GF-D8 (cell line): ENCODE measurements around the gene LRRC28.

Source experiments
- DNase-seq: peaks from one replicate; lab custom pipeline; 2025; lab: John Stamatoyannopoulos, UW

LRRC28 gene

GRCh38 chr15:99416191-99417188 is 165.2 kb downstream of the LRRC28 start:
- no peak for DNase-seq

DNA sequence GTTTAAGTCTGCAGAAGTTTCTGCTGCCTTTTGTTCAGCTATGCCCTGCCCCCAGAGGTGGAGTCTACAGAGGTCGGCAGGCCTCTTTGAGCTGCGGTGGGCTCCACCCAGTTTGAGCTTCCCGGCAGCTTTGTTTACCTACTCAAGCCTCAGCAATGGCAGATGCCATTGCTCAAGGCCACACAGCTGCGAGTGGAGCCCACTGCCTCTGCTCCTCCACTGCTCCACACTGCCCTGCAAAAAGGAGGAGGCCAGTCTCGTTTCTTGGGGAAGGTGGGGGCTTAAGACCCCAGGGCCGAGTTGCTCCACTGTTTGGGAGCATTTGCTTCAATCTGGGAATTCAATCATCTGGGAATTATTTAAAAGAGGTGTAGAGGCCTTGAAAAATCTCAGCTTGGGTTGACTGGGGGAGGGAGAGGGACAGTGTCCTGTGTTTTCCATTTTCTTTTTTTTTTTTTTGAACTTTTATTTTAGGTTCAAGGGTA is 169.9 kb downstream of the LRRC28 start:
- DNase-seq = no peak

- no peak for DNase-seq
Observed at GRCh38 chr15:99421758-99422157, 170.5 kb downstream of the LRRC28 start.

DNA sequence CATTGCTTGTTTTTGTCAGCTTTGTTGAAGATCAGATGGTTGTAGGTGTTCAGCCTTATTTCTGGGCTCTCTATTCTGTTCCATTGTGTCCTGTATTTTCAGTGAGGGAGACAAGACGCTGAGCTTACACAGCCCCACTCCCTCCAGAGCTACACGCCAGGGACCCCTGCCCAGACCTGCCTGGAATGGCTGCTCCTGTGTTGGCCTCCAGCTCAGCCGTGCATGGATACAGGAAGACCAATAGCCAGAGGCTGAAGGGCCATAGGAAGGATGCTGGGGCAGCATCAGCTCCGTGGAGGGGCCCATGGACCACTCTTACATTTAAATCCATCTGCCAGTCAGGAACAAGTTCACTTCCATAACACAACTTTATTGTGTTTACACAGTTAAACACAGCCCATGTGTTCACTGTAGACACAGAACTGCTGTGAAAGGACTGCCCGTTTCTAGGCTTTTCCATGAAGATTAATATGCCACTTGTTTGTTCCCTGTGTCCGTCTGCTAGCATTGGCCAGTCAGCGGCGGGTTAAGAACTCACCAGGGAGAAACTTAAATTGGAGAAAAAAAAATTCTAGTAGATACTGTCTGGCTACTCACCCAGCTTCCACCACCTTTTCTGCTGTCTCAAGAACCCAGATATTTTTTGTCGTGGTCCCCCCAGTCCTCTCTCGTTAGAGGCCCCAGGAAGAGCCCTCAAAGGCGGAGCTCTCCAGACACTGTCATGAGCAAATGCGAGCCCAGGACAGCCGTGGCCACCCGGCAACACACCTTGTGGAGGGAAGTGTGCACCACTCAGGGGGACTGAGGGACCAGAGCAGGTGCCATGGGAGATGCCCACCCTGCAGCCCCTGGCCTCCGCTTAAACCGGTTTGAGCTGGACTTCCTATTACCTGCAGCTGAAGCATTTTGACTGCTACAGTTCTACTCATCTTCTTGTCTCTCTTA is 172.2 kb downstream of the LRRC28 start:
- DNase-seq = no peak

- no peak for DNase-seq
Observed at GRCh38 chr15:99424131-99424571, 172.9 kb downstream of the LRRC28 start.

DNA sequence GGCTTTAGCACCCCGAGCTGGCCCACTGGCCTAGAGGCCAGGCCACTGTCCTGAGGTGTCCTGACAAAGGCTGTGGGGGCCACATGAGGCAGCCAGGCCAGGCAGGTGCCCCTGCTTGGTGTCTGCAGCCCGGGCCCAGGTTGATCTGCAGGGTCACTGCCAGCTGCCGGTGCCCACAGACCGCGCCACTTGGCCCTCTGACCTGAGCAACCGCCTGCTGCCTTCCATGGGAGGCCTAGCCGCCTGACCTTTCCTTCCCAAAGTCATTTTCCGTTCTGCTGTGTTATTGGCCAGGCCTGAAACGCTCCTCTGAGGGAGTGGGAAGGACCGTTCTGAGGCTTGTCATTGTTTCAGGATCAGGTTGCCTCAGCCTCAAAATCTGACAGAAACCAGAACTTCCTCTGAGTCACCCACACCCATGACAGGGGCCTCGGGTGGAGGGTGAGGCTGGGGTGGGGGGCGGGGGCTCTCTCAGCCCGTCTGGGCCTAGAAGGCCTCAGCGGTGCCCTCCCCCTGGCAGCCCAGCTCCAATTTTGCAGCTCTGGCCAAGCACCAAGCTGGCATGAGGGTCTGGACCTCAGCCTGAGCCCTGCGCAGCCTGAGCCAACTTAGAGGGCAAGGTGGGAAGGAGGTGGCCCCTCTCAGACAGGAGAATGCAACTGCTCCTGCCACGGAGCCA is 173.8 kb downstream of the LRRC28 start:
- DNase-seq = no peak

DNA sequence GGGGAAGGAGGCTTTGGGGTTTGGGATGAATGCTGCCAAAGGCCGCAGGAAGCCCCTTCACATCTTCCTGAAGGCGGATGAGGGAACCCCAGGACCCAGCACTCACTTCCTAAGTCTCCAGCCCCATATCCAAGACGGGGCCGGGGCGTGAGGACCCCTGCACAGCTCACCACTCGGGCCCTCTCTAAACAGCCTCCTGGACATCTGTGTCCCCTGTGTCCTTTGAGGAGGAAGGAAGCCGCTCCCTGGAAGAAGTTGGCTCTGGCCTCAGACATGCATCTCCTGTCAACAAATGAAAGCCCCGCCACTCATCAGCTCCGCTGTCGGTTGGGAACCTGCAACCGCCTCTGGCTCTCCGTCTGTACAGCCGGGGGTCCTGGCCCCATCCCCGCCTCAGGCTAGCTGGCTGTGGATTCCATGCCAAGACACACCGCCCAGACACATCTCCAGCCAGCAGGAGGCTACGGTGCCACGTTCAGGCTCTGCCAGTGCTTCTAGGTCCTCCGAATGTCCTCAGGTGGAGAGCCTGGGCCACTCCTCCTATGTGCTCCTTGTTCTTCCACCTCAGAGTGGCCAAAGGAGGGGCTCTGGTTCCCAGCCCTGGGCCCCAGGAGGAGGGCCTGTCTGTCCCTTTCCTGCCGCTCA is 174.5 kb downstream of the LRRC28 start:
- no peak for DNase-seq

GRCh38 chr15:99426431-99427105 is 175.3 kb downstream of the LRRC28 start:
- DNase-seq = no peak

- DNase-seq = no peak
Observed at GRCh38 chr15:99427210-99427609, 175.9 kb downstream of the LRRC28 start.

DNA sequence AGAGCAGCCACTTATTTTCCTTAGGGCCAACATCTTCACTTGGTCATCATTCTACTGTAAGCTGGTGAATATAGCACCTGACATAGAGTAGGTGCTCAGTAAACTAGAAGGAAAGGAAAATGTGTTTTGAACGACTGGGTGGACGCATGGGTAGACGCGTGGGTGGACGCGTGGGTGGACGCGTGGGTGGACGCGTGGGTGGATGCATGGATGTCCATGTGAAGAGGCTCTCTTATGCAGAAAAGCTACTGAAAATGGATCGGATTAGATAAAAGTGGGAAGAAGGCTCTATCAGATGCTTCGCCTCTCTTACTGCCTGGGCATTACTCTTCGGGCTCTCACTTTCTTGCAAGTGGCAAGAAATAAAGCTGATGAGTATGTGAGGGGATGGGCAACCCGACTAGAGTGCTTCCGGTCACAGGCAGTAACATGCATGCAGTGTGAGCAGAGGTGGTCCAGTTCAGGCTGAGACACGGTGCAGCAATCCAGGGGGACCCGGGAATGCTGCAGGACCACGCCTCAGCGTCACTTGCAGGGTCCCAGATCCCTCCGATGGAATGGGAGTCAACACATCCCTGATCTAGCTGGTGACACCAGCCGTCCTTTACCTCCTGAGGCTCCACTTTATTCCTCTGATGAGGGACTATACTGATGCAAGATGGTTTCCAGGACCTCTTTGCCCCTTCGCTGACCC is 176.5 kb downstream of the LRRC28 start:
- DNase-seq = no peak

GRCh38 chr15:99429681-99430081 is 178.4 kb downstream of the LRRC28 start:
- no peak for DNase-seq

GRCh38 chr15:99430881-99431401 is 179.7 kb downstream of the LRRC28 start:
- no peak for DNase-seq

GRCh38 chr15:99431661-99432091 is 180.4 kb downstream of the LRRC28 start:
- no peak for DNase-seq

DNA sequence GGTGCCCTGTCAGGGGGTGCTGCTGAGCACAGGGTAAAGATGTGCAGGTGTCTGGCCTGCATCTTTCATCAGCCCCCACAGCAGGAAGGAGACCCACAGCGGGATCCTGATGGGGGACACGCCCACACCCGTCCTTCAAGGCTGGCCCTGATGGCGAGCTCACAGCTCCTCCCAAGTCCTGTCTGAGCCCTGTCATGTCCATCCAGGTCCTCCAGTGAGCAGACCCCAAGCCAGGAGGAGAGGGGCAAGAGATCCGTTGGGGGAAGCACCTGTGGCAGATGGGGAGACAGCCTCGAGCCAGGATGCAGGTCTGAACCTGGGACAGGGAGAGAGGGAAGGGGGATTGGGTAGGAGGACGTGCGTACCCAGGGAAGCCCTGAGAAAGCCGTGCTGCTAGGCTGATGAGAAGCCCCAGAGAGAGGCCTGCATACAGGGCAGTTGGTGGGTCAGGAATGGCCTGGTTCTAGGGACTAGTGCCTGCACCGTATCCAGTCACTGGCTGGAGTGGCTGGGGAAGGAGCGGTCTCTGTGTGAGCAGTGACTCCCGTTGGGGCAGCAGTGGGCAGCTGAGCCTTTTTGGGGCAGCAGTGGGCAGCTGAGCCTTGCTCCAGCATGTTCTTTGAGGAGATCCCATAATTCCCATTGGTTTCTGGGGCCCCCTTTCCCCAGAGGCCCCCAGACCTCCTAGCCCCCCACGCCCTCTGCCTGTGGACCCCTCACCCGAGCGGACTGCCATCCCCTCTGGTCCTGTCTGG is 181.2 kb downstream of the LRRC28 start:
- no peak for DNase-seq

GRCh38 chr15:99433026-99433756 is 181.9 kb downstream of the LRRC28 start:
- no peak for DNase-seq

DNA sequence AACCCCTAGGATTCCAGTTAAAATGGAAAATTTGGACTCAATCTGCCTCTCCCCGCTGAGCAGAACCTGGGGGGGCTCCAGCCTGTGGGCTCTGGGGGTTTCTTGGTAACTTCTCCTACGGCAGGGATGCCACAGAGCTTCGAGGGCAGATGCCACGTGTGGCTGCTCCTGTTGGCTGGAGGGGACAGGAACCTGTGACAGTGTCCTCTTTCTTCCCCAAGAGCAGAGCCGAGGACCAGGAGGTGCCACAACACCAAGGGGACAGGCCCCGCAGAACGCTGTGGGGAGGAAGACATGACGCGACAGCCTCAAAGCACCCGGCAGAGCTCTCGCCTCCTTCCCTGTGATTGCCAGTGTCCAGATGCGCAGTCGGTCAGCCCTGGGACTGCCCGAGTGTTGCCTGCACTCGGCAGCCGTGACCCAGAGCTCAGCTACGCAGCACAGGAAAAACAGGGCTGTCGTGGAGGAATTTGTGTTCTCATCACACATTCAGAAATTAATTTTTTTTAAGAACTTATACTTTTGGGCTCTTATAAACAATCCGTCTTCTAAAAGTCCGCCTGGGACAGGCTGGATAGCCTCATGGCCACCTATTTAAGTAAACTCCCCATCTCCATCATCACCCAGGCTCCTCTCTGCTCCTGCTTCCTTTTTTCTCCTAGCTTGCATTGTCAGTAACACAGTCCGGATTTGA is 182.6 kb downstream of the LRRC28 start:
- DNase-seq = no peak

- no peak for DNase-seq
Observed at GRCh38 chr15:99434506-99435112, 183.3 kb downstream of the LRRC28 start.
